K562 (cell line): ENCODE data around the gene TBC1D5. TPM values are rescaled to one million over a fixed set of nuclear protein-coding genes. Genes with fewer than 3 reads are reported as not detected.
A peak's percentile ranks its signal among the peaks of the same experiment; 100 is the strongest.

Experiments used
- ATF1 ChIP-seq, 2 experiments: fragments of 450-650 bp in 1 of 2; IDR thresholded peaks; 2 replicates each; pipeline ENCODE4 v1.6.1; 2016; ENCODE audit warnings: missing compliant biosample characterization in 1 of 2, missing genetic modification characterization in 1 of 2
- CTBP1 ChIP-seq: fragments of 450-650 bp; IDR thresholded peaks from 2 replicates; pipeline ENCODE4 v1.6.1; 2016; ENCODE audit warnings: borderline replicate concordance
- FOXK2 ChIP-seq, 2 experiments: fragments of 450-650 bp; IDR thresholded peaks in 1 of 2; conservative IDR thresholded peaks in 1 of 2; 2 replicates each; pipeline ENCODE4 v1.6.1; 2016; ENCODE audit warnings: low read depth in 2 of 2, mild to moderate bottlenecking in 1 of 2
- KLF16 ChIP-seq: IDR thresholded peaks from 2 replicates; pipeline ENCODE4 v1.6.1; 2016; ENCODE audit warnings: antibody characterized with exemption
- NFIX ChIP-seq: fragments of 250-450 bp; sonication (Bioruptor Pico); IDR thresholded peaks from 2 replicates; pipeline ENCODE4 v1.4.0; 2020; ENCODE audit warnings: low read depth, mild to moderate bottlenecking, moderate library complexity
- SIN3B ChIP-seq: fragments of 450-650 bp; IDR thresholded peaks from 2 replicates; pipeline ENCODE4 v1.6.1; 2017; ENCODE audit warnings: low read depth, mild to moderate bottlenecking, moderate library complexity
- ZC3H4 ChIP-seq: sonication (generic); formaldehyde crosslinking; IDR thresholded peaks from 2 replicates; pipeline ENCODE4 v1.9.0; 2021; ENCODE audit warnings: missing genetic modification reagents, borderline replicate concordance
- polyA plus RNA-seq, 8 experiments: library from polyadenylated mRNA; depleted of rRNA in 4 of 8; stranded (reverse) in 5 of 8; unstranded in 3 of 8; fragments of >200 nt; fragmentation: Nextera tagmentation in 2 of 8; fragmentation: Illumina TruSeq in 1 of 8; extraction: Ambion mirVana in 2 of 8; extraction: Trizol in 1 of 8; gene quantifications; 2 replicates each; pipeline versions ENCODE4 v1.2.1 to v1.2.3, GENCODE V29; 2011 to 2014; ENCODE audit warnings: inconsistent platforms in 1 of 8, missing spikeins in 1 of 8
- total RNA-seq, 7 experiments: library from RNA; depleted of rRNA in 6 of 7; stranded (reverse); fragments of >200 nt in 6 of 7; fragmentation: Illumina TruSeq in 2 of 7; extraction: Trizol in 2 of 7; gene quantifications; 2 replicates each; pipeline versions ENCODE4 v1.2.1 to v1.2.3, GENCODE V29; 2011 to 2021; ENCODE audit warnings: low replicate concordance in 1 of 7
- TF ChIP-seq, protein P1 (sequence below), 2 experiments: fragments of 450-650 bp; conservative IDR thresholded peaks; 2 replicates each; pipeline ENCODE4 v1.6.1; 2017; ENCODE audit warnings: mild to moderate bottlenecking in 2 of 2, moderate library complexity in 2 of 2
- TF ChIP-seq, protein P2 (sequence below), 2 experiments: fragments of 450-650 bp; IDR thresholded peaks; 2 replicates each; pipeline ENCODE4 v1.6.1; 2016; ENCODE audit warnings: mild to moderate bottlenecking in 2 of 2, borderline replicate concordance in 1 of 2, low read depth in 1 of 2, moderate library complexity in 1 of 2

TBC1D5 gene
- total and polyA plus RNA-seq, 9 of the 15 experiments (the other 6 are each of a cell fraction or from before 2014, with no cell fraction given) = 2.9 to 38.1 (median 25.6) TPM

GRCh38 chr3:17730318-17730967, 12.0 kb downstream of the TBC1D5 start (continued):
- TF ChIP-seq, protein P1, sequence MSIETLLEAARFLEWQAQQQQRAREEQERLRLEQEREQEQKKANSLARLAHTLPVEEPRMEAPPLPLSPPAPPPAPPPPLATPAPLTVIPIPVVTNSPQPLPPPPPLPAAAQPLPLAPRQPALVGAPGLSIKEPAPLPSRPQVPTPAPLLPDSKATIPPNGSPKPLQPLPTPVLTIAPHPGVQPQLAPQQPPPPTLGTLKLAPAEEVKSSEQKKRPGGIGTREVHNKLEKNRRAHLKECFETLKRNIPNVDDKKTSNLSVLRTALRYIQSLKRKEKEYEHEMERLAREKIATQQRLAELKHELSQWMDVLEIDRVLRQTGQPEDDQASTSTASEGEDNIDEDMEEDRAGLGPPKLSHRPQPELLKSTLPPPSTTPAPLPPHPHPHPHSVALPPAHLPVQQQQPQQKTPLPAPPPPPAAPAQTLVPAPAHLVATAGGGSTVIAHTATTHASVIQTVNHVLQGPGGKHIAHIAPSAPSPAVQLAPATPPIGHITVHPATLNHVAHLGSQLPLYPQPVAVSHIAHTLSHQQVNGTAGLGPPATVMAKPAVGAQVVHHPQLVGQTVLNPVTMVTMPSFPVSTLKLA (conservative IDR thresholded peaks at IDR 0.05) = peak in 1 of 2 experiments; percentile 58; a peak in 2 of 4 replicates
- peak; percentile 85 to 89 for TF ChIP-seq FOXK2 (conservative IDR thresholded peaks at IDR 0.05 in 1 of 2, IDR thresholded peaks at IDR 0.05 in 1 of 2; ENCODE audit: low read depth in 2 of 2)
- no peak for TF ChIP-seq SIN3B
- TF ChIP-seq, protein P2, sequence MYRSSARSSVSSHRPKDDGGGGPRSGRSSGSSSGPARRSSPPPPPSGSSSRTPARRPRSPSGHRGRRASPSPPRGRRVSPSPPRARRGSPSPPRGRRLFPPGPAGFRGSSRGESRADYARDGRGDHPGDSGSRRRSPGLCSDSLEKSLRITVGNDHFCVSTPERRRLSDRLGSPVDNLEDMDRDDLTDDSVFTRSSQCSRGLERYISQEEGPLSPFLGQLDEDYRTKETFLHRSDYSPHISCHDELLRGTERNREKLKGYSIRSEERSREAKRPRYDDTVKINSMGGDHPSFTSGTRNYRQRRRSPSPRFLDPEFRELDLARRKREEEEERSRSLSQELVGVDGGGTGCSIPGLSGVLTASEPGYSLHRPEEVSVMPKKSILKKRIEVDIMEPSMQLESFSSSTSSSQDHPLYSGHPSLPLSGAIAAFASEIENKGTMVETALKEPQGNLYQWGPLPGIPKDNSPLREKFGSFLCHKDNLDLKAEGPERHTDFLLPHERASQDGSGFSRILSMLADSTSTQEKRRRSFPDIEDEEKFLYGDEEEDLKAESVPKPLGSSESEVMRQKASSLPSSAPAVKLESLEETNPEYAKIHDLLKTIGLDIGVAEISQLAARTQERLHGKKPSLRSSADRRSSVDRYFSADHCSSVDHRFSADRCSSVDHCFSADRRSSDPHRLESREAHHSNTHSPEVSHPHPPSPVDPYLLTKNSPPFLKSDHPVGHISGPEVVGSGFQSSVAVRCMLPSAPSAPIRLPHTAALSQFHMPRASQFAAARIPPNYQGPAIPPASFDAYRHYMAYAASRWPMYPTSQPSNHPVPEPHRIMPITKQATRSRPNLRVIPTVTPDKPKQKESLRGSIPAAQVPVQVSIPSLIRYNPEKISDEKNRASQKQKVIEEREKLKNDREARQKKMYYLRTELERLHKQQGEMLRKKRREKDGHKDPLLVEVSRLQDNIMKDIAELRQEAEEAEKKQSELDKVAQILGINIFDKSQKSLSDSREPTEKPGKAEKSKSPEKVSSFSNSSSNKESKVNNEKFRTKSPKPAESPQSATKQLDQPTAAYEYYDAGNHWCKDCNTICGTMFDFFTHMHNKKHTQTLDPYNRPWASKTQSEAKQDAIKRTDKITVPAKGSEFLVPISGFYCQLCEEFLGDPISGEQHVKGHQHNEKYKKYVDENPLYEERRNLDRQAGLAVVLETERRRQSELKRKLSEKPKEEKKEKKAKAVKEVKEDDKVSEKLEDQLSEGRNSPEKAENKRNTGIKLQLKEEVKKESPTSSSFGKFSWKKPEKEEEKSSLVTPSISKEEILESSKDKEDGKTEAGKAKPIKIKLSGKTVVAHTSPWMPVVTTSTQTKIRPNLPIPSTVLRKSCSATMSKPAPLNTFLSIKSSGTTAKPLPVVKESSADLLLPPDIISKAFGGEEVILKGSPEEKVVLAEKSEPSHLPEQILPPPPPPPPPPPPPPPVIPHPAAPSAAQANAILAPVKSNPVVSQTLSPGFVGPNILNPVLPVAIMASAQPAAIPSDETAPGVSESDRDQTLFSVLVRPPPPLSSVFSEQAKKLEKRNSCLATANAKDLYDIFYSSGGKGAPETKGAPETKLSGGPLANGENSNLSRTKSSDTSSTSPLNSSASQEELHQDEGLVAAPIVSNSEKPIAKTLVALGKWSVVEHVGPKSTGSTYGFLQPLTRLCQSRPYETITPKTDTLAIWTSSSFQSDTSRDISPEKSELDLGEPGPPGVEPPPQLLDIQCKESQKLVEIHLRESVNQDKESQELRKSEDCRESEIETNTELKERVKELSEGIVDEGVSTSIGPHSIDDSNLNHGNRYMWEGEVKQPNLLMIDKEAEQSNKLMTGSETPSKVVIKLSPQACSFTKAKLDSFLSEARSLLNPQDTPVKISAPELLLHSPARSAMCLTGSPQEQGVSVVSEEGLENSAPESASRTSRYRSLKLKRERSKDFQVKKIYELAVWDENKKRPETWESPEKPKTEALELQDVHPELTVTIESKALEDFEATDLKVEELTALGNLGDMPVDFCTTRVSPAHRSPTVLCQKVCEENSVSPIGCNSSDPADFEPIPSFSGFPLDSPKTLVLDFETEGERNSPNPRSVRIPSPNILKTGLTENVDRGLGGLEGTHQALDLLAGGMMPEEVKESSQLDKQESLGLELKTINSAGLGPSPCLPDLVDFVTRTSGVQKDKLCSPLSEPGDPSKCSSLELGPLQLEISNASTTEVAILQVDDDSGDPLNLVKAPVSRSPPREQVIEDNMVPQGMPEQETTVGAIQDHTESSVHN (IDR thresholded peaks at IDR 0.05; ENCODE audit: borderline replicate concordance in 1 of 2, low read depth in 1 of 2) = peak in 1 of 2 experiments; percentile 94; a peak in 1 of 4 replicates
- TF ChIP-seq ZC3H4 (CRISPR knock-in tag) = no peak
- peak; percentile 68; the same call in 1 of the 2 replicates for TF ChIP-seq CTBP1
- peak; percentile 37; the same call in 1 of the 2 replicates for TF ChIP-seq KLF16
- no peak for TF ChIP-seq ATF1 (CRISPR knock-in tag; IDR thresholded peaks at IDR 0.05)
- peak; percentile 54 for TF ChIP-seq ATF1 (tag; IDR thresholded peaks at IDR 0.05)
- TF ChIP-seq NFIX (CRISPR knock-in tag) = 0 out of 2 replicates have a peak, but pooled peaks have one; percentile 4
